Lung (tissue), 12 donors: Measurements from ENCODE around the gene COL1A1. TPM values are rescaled to one million over a fixed set of nuclear protein-coding genes. Genes with fewer than 3 reads are reported as not detected.

ENCODE experiments used
- ATAC-seq: fragments of 200-7000 bp; cut with Tn5 transposase; one replicate; pipeline ENCODE4 v1.9.1; 2020; ENCODE audit warnings: moderate number of reproducible peaks; ENCODE audit not compliant: insufficient read depth, low FRiP score
- DNase-seq, 3 donors: peaks; one replicate each; pipeline ENCODE4 v3.0.0-alpha.2; 2013 to 2017
- H3K27ac ChIP-seq, 2 donors: one replicate each; pipeline ENCODE4 v1.5.1; 2013; ENCODE audit warnings: mild to moderate bottlenecking in 2 of 2, moderate library complexity in 2 of 2, control low read depth in 1 of 2, inconsistent platforms in 1 of 2, low read depth in 1 of 2, low read length in 1 of 2
- H3K27me3 ChIP-seq, 3 donors: one replicate each; pipeline ENCODE4 v1.5.1; 2013; ENCODE audit warnings: low read length in 2 of 3; ENCODE audit not compliant: control insufficient read depth in 3 of 3, insufficient read depth in 3 of 3
- H3K36me3 ChIP-seq, 4 donors: one replicate each; pipeline ENCODE4 v1.5.1; 2013; ENCODE audit warnings: low read length in 4 of 4, mild to moderate bottlenecking in 1 of 4, moderate library complexity in 1 of 4; ENCODE audit not compliant: control insufficient read depth in 4 of 4, insufficient read depth in 4 of 4
- H3K4me1 ChIP-seq, 5 donors: one replicate each; pipeline ENCODE4 v1.5.1; 2013; ENCODE audit warnings: low read length in 5 of 5, mild to moderate bottlenecking in 2 of 5, moderate library complexity in 1 of 5; ENCODE audit not compliant: control insufficient read depth in 5 of 5, insufficient read depth in 5 of 5
- H3K4me3 ChIP-seq: one replicate; pipeline ENCODE4 v1.5.1; 2013; ENCODE audit warnings: mild to moderate bottlenecking, control low read depth, moderate library complexity
- H3K9ac ChIP-seq, 2 donors: one replicate each; pipeline ENCODE4 v1.5.1; 2013; ENCODE audit warnings: low read length in 2 of 2, control low read depth in 1 of 2; ENCODE audit not compliant: insufficient read depth in 1 of 2
- H3K9me3 ChIP-seq, 4 donors: one replicate each; pipeline ENCODE4 v1.5.1; 2013; ENCODE audit warnings: low read length in 3 of 4, mild to moderate bottlenecking in 1 of 4, moderate library complexity in 1 of 4; ENCODE audit not compliant: control insufficient read depth in 4 of 4, insufficient read depth in 3 of 4
- WGBS, 2 donors: extraction: QIAGEN DNeasy Blood & Tissue Kit; methylation state at CpG; one replicate each; pipeline ENCODE4 v1.1.7; 2013; 5-methylcytosine and 5-hydroxymethylcytosine counted together
- polyA plus RNA-seq, 2 donors: library from polyadenylated mRNA; stranded (reverse); fragments of 200-250 nt; gene quantifications; one replicate each; pipeline ENCODE4 v1.2.1, GENCODE V29; 2013
- total RNA-seq, 2 donors: library from RNA; depleted of rRNA in 1 of 2; stranded (reverse); fragments of >200 nt in 1 of 2; gene quantifications; one replicate each; pipeline ENCODE4 v1.2.1, GENCODE V29; 2014 to 2021
- TF ChIP-seq, protein P1 (sequence below): IDR thresholded peaks from 2 replicates; pipeline ENCODE4 v1.5.1; 2012; ENCODE audit warnings: mild to moderate bottlenecking; ENCODE audit errors: control extremely low read depth, extremely low read depth
- donor health status: control.
- donor health status: control.
- donor health status: Bipolar disorder and iron deficiency.
- donor health status: healthy.
- donor health status: DM: yes; HTN: yes; CAD: no.

The COL1A1 gene
- total and polyA plus RNA-seq, 4 donors, result 30.5 to 1,330 (median 283) TPM

- peaks cover 8 to 31% (median 20%) of the 10 kb centered on the region in 5 donors for H3K4me1 ChIP-seq
- H3K9me3 ChIP-seq, result no peaks in the 10 kb centered on the region
- H3K4me3 ChIP-seq, result no peak overlapping the region
- no peaks in the 10 kb centered on the region for H3K27me3 ChIP-seq
- ATAC-seq (no peak), DNase-seq (no peak)
- 57 to 61% methylated on average over 11 of the region's 11 CpGs for WGBS, 2 donors
- H3K27ac ChIP-seq, result peak overlapping the region in 1 of 2 donors; percentile 36
- TF ChIP-seq, protein P1, sequence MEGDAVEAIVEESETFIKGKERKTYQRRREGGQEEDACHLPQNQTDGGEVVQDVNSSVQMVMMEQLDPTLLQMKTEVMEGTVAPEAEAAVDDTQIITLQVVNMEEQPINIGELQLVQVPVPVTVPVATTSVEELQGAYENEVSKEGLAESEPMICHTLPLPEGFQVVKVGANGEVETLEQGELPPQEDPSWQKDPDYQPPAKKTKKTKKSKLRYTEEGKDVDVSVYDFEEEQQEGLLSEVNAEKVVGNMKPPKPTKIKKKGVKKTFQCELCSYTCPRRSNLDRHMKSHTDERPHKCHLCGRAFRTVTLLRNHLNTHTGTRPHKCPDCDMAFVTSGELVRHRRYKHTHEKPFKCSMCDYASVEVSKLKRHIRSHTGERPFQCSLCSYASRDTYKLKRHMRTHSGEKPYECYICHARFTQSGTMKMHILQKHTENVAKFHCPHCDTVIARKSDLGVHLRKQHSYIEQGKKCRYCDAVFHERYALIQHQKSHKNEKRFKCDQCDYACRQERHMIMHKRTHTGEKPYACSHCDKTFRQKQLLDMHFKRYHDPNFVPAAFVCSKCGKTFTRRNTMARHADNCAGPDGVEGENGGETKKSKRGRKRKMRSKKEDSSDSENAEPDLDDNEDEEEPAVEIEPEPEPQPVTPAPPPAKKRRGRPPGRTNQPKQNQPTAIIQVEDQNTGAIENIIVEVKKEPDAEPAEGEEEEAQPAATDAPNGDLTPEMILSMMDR, result no peak
- peaks cover 0 to 51% (median 23%) of the 10 kb centered on the region in 4 donors for H3K36me3 ChIP-seq
- no peak overlapping the region for H3K9ac ChIP-seq
These were observed 55.8 kb downstream of the COL1A1 start for GRCh38 chr17:50145532-50146229.

DNA sequence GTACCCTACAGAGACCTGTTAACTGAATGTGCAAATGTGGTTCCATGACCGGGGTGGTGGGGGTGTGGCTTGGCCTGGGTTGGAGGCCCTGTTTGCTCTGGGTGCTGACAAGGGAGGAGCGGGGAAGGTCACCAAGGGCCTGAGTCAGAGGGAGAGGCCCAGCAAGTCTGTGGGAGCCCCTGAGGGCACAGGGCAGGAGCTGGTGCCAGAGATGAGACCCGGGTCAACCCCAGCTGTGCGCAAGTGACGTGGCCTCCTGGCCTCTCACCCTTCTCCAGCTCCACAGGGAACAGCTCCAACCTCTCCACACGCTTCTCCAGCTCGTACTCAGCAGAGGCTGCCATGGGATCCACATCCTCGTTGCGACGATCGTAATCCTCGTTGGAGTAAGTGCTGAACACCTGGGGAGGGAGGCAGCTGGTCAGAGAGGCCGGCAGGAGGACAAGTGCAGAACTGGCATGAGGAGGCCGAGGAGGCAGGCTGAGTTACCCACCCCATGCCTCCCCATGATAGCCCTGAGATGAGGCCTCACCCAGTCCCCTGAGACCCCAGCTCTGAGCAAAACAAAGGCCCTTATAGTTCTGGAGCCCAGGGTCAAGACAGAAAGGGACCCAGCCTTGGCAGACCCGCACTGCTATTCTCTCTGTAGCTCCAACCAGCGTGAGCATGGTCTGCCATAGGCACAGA lies 56.4 kb downstream of the COL1A1 start:
- H3K4me3 ChIP-seq, result no peak overlapping the region
- no peak overlapping the region for H3K27ac ChIP-seq
- TF ChIP-seq, protein P1, result no peak
- H3K9me3 ChIP-seq, result no peaks in the 10 kb centered on the region
- H3K4me1 ChIP-seq, result peaks cover 8 to 38% (median 20%) of the 10 kb centered on the region in 5 donors
- no peak for ATAC-seq
- no peaks in the 10 kb centered on the region for H3K27me3 ChIP-seq
- peaks cover 0 to 58% (median 27%) of the 10 kb centered on the region in 4 donors for H3K36me3 ChIP-seq
- DNase-seq, result no peak
- no peak overlapping the region for H3K9ac ChIP-seq
- WGBS, 2 donors, result 72 to 86% methylated on average over 16 of the region's 16 CpGs

DNA sequence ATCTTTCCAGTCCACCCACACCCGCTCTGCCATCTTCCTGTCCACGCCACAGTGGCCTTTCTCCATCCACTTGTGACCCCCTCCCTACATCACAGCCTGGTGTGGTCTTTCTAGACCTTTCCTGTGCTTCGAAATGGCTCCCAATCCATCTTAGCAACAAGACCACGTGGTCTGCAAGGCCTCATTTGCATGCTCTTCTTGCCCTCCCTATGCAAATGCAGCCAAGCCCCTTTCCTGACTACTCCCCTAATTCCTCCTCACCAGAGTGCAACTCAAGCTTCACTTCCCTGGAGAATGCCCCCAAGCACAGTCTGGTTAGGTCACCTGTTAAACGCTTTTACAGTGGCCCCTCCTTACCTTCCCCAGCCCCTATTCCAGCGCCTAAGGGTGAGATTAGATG lies 57.1 kb downstream of the COL1A1 start:
- no peak overlapping the region for H3K27ac ChIP-seq
- ATAC-seq (no peak), DNase-seq (no peak)
- WGBS, 2 donors, result 78 to 82% methylated on average over 6 of the region's 6 CpGs
- peaks cover 8 to 38% (median 20%) of the 10 kb centered on the region in 5 donors for H3K4me1 ChIP-seq
- H3K9me3 ChIP-seq, result no peaks in the 10 kb centered on the region
- H3K9ac ChIP-seq, result no peak overlapping the region
- H3K27me3 ChIP-seq, result no peaks in the 10 kb centered on the region
- TF ChIP-seq, protein P1, result no peak
- peaks cover 3 to 62% (median 29%) of the 10 kb centered on the region in 4 donors for H3K36me3 ChIP-seq
- no peak overlapping the region for H3K4me3 ChIP-seq
